ENCODE results near the gene AGMAT.

DNA sequence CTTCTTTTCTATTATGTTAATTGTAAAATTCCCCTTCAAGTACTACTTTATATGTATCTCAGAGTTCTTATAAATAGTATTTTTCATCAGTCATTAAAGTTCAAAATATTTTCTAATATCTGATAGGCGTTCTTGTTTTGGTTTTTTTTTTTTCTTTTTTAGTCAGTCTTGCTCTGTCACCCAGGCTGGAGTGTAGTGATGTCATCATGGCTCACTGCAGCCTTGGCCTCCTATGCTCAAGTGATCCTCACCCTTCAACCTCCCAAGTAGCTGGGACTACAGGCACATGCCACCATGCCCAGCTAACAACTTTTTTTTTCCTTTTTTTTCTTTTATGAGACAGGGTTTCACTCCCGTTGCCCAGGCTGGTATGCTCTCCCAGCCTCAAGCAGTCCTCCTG lies 27.3 kb downstream of the AGMAT start:
- TF ChIP-seq, protein P1, sequence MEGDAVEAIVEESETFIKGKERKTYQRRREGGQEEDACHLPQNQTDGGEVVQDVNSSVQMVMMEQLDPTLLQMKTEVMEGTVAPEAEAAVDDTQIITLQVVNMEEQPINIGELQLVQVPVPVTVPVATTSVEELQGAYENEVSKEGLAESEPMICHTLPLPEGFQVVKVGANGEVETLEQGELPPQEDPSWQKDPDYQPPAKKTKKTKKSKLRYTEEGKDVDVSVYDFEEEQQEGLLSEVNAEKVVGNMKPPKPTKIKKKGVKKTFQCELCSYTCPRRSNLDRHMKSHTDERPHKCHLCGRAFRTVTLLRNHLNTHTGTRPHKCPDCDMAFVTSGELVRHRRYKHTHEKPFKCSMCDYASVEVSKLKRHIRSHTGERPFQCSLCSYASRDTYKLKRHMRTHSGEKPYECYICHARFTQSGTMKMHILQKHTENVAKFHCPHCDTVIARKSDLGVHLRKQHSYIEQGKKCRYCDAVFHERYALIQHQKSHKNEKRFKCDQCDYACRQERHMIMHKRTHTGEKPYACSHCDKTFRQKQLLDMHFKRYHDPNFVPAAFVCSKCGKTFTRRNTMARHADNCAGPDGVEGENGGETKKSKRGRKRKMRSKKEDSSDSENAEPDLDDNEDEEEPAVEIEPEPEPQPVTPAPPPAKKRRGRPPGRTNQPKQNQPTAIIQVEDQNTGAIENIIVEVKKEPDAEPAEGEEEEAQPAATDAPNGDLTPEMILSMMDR (conservative IDR thresholded peaks at IDR 0.05 in 1 of 2, IDR thresholded peaks at IDR 0.05 in 1 of 2; ENCODE audit: low read depth in 1 of 2, low read length in 2 of 2), result no peak
- TF ChIP-seq EZH2 (IDR thresholded peaks at IDR 0.05; ENCODE audit: low read length, missing control alignments), result no peak
